Kidney (tissue), 14 donors: ENCODE results near the gene EIF4G3. TPM values are rescaled to one million over a fixed set of nuclear protein-coding genes. Genes with fewer than 3 reads are reported as not detected.
"Not testable (repeated sequence)": the region's sequence is repeated elsewhere in the genome, so short reads cannot be mapped to it uniquely, and the experiment has no call there.

Source experiments
- DNase-seq, 5 donors: peaks; one replicate each; pipeline ENCODE4 v3.0.0-alpha.2; 2013 to 2020
- FAIRE-seq: peaks from 2 replicates; lab custom pipeline; 2012; peaks lifted over from hg19 to GRCh38; lab: Jason Lieb, UNC
- H3K27ac ChIP-seq, 2 donors: one replicate each; pipeline ENCODE4 v1.7.0; 2013; ENCODE audit warnings: low read depth in 2 of 2, low read length in 2 of 2, inconsistent platforms in 1 of 2
- H3K27me3 ChIP-seq: one replicate; pipeline ENCODE4 v1.7.1; 2013; ENCODE audit warnings: low read length, inconsistent platforms; ENCODE audit not compliant: control insufficient read depth, insufficient read depth
- H3K36me3 ChIP-seq, 3 donors: one replicate each; pipeline versions ENCODE4 v1.7.0 to v1.7.1; 2013; ENCODE audit warnings: low read length in 3 of 3, control low read depth in 1 of 3, inconsistent platforms in 1 of 3; ENCODE audit not compliant: insufficient read depth in 3 of 3, control insufficient read depth in 2 of 3
- H3K4me1 ChIP-seq, 3 donors: one replicate each; pipeline versions ENCODE4 v1.7.0 to v1.7.1; 2013; ENCODE audit warnings: low read length in 3 of 3, inconsistent platforms in 1 of 3, low read depth in 1 of 3; ENCODE audit not compliant: control insufficient read depth in 2 of 3, insufficient read depth in 2 of 3
- H3K4me3 ChIP-seq, 3 donors: one replicate each; pipeline versions ENCODE4 v1.7.0 to v1.8.1; 2013; ENCODE audit warnings: low read length in 3 of 3, control low read depth in 1 of 3, inconsistent platforms in 1 of 3
- H3K9ac ChIP-seq, 3 donors: one replicate each; pipeline versions ENCODE4 v1.7.0 to v1.7.1; 2013; ENCODE audit warnings: low read length in 3 of 3, control low read depth in 1 of 3, inconsistent platforms in 1 of 3
- H3K9me3 ChIP-seq, 3 donors: one replicate each; pipeline versions ENCODE4 v1.7.0 to v1.7.1; 2013; ENCODE audit warnings: low read length in 3 of 3, control low read depth in 1 of 3, inconsistent platforms in 1 of 3; ENCODE audit not compliant: control insufficient read depth in 2 of 3, insufficient read depth in 1 of 3
- CTCF ChIP-seq: IDR thresholded peaks from 3 replicates; pipeline ENCODE4 v1.5.1; 2012; ENCODE audit warnings: mild to moderate bottlenecking, moderate library complexity, borderline replicate concordance; ENCODE audit not compliant: insufficient read depth; ENCODE audit errors: extremely low read depth
- intact Hi-C: fragments of 100-400 bp; cut with DNase I; formaldehyde crosslinking; loops from one replicate; pipeline ENCODE4 v1.11.1; 2022
- polyA plus RNA-seq: library from polyadenylated mRNA; stranded (reverse); fragments of 350-450 nt; fragmentation: Illumina TruSeq; extraction: RNeasy Lipid Tissue Mini Kit (QIAGEN cat#74804); gene quantifications from one replicate; pipeline ENCODE4 v1.2.3, GENCODE V29; 2014; ENCODE audit warnings: low read depth, low replicate concordance; ENCODE audit not compliant: insufficient read depth
- total RNA-seq: library from RNA; stranded (reverse); fragmentation: NEBNext Ultra II Directional; extraction: Animal tissue kit (Norgen Biotek cat#: 25700); gene quantifications from one replicate; pipeline ENCODE4 v1.2.1, GENCODE V29; 2021
- donor health status: control.
- donor health status: control.
- donor health status: control.
- donor health status: control.
- donor health status: control.
- donor health status: DM: yes; HTN: yes; CAD: no.
- donor health status: Normal renal cell carcinoma (clear cell type).

The EIF4G3 gene
- total and polyA plus RNA-seq, 2 donors from 2014 or later = 14.8 to 61.6 TPM

- DNase-seq = no peak
- no peaks in the 10 kb centered on the region for H3K36me3 ChIP-seq
- no peaks in the 10 kb centered on the region for H3K9me3 ChIP-seq
- H3K4me1 ChIP-seq = no peaks in the 10 kb centered on the region
- no peaks in the 10 kb centered on the region for H3K27me3 ChIP-seq
- intact Hi-C loops = no loop called here
- H3K9ac ChIP-seq = no peak overlapping the region
- FAIRE-seq = no peak
- TF ChIP-seq CTCF = no peak
- no peak overlapping the region for H3K27ac ChIP-seq
- H3K4me3 ChIP-seq = no peak overlapping the region
These were observed 28.7 kb upstream of the EIF4G3 start for GRCh38 chr1:21205416-21205815.

GRCh38 chr1:21201650-21202049 is 25.0 kb upstream of the EIF4G3 start:
- DNase-seq (no peak), FAIRE-seq (no peak)
- no peak for TF ChIP-seq CTCF
- no peaks in the 10 kb centered on the region for H3K4me1 ChIP-seq
- H3K9me3 ChIP-seq = no peaks in the 10 kb centered on the region
- H3K9ac ChIP-seq = no peak overlapping the region
- H3K36me3 ChIP-seq = no peaks in the 10 kb centered on the region
- no peaks in the 10 kb centered on the region for H3K27me3 ChIP-seq
- no peak overlapping the region for H3K27ac ChIP-seq
- intact Hi-C loops = no loop called here
- no peak overlapping the region for H3K4me3 ChIP-seq

- DNase-seq, H3K36me3 ChIP-seq, H3K9ac ChIP-seq, H3K9me3 ChIP-seq, FAIRE-seq, H3K4me3 ChIP-seq, H3K27ac ChIP-seq, H3K4me1 ChIP-seq, intact Hi-C loops, H3K27me3 ChIP-seq: not testable (repeated sequence)
These were observed 24.5 kb upstream of the EIF4G3 start for GRCh38 chr1:21201238-21201637.

GRCh38 chr1:21200767-21201166 is 24.1 kb upstream of the EIF4G3 start:
- H3K4me3 ChIP-seq = no peak overlapping the region
- TF ChIP-seq CTCF = no peak
- no peak overlapping the region for H3K27ac ChIP-seq
- no peak for FAIRE-seq
- H3K27me3 ChIP-seq = no peaks in the 10 kb centered on the region
- intact Hi-C loops = no loop called here
- no peaks in the 10 kb centered on the region for H3K9me3 ChIP-seq
- no peaks in the 10 kb centered on the region for H3K4me1 ChIP-seq
- no peaks in the 10 kb centered on the region for H3K36me3 ChIP-seq
- DNase-seq = no peak
- no peak overlapping the region for H3K9ac ChIP-seq
